HepG2 (cell line): ENCODE results near the gene KCNQ1OT1. TPM values are rescaled to one million over a fixed set of nuclear protein-coding genes. Genes with fewer than 3 reads are reported as not detected.

Experiments used
- FIP1L1 ChIP-seq: fragments of 200-400 bp; formaldehyde crosslinking; IDR thresholded peaks from 2 replicates; pipeline ENCODE4 v1.6.1; 2018; ENCODE audit warnings: low read depth, mild to moderate bottlenecking, low read length, moderate library complexity, borderline replicate concordance; ENCODE audit not compliant: insufficient read depth
- NAIF1 ChIP-seq: sonication (generic); formaldehyde crosslinking; IDR thresholded peaks from 2 replicates; pipeline ENCODE4 v1.5.0; 2020; ENCODE audit warnings: mild to moderate bottlenecking, missing genetic modification reagents, borderline replicate concordance
- NFIB ChIP-seq: sonication (generic); formaldehyde crosslinking; IDR thresholded peaks from 2 replicates; pipeline ENCODE4 v1.9.0; 2021; ENCODE audit warnings: missing genetic modification reagents, mild to moderate bottlenecking, borderline replicate concordance
- SALL1 ChIP-seq: sonication (generic); formaldehyde crosslinking; IDR thresholded peaks from 2 replicates; pipeline ENCODE4 v1.8.0; 2022; ENCODE audit warnings: mild to moderate bottlenecking, missing genetic modification reagents
- TARDBP ChIP-seq: sonication (generic); formaldehyde crosslinking; IDR thresholded peaks from 2 replicates; pipeline ENCODE4 v1.8.0; 2022; ENCODE audit warnings: mild to moderate bottlenecking, missing genetic modification reagents
- ZFYVE20 ChIP-seq: sonication (generic); formaldehyde crosslinking; IDR thresholded peaks from 2 replicates; pipeline ENCODE4 v1.8.0; 2023; ENCODE audit warnings: low read depth, mild to moderate bottlenecking, moderate library complexity, missing genetic modification reagents, borderline replicate concordance
- ZNF432 ChIP-seq: sonication (generic); formaldehyde crosslinking; IDR thresholded peaks from 2 replicates; pipeline ENCODE4 v1.5.0; 2020; ENCODE audit warnings: missing genetic modification reagents, mild to moderate bottlenecking, borderline replicate concordance
- ZNF713 ChIP-seq: sonication (generic); formaldehyde crosslinking; IDR thresholded peaks from 2 replicates; pipeline ENCODE4 v1.4.0; 2020; ENCODE audit warnings: mild to moderate bottlenecking, missing genetic modification reagents
- ZNF724P ChIP-seq: sonication (generic); formaldehyde crosslinking; IDR thresholded peaks from 2 replicates; pipeline ENCODE4 v1.8.0; 2022; ENCODE audit warnings: missing genetic modification reagents, borderline replicate concordance
- ZNF792 ChIP-seq: IDR thresholded peaks from 2 replicates; pipeline ENCODE4 v1.6.1; 2016
- polyA plus RNA-seq, 8 experiments: library from polyadenylated mRNA; depleted of rRNA in 3 of 8; stranded (reverse) in 7 of 8; unstranded in 1 of 8; fragments of >200 nt; fragmentation: Illumina TruSeq in 4 of 8; extraction: Trizol in 4 of 8; gene quantifications; 2 replicates each; pipeline versions ENCODE4 v1.2.1 to v1.2.3, GENCODE V29; 2011 to 2016; ENCODE audit warnings: low read depth in 4 of 8, missing spikeins in 1 of 8, mixed read lengths in 1 of 8; ENCODE audit not compliant: insufficient read depth in 1 of 8
- total RNA-seq, 5 experiments: library from RNA; depleted of rRNA; stranded (reverse); fragments of >200 nt; fragmentation: Illumina TruSeq; extraction: Trizol; gene quantifications; 2 replicates each; pipeline ENCODE4 v1.2.3, GENCODE V29; 2016; ENCODE audit warnings: low read depth in 1 of 5
- TF ChIP-seq, protein P1 (sequence below): sonication (generic); formaldehyde crosslinking; IDR thresholded peaks from 2 replicates; pipeline ENCODE4 v1.4.0; 2020; ENCODE audit warnings: mild to moderate bottlenecking, missing genetic modification reagents, borderline replicate concordance
- TF ChIP-seq, protein P2 (sequence below): IDR thresholded peaks from 2 replicates; pipeline ENCODE4 v1.6.1; 2016; ENCODE audit warnings: low read depth, missing genetic modification reagents, missing compliant biosample characterization
- TF ChIP-seq, protein P3 (sequence below): sonication (generic); formaldehyde crosslinking; IDR thresholded peaks from 2 replicates; pipeline ENCODE4 v1.4.0; 2020; ENCODE audit warnings: missing genetic modification reagents, mild to moderate bottlenecking, borderline replicate concordance
- TF ChIP-seq, protein P4 (sequence below): sonication (generic); formaldehyde crosslinking; IDR thresholded peaks from 2 replicates; pipeline ENCODE4 v1.4.0; 2020; ENCODE audit warnings: mild to moderate bottlenecking, missing genetic modification reagents

The KCNQ1OT1 gene
- total and polyA plus RNA-seq, 2 of the 13 experiments (the other 11 are each of a cell fraction or from before 2014, with no cell fraction given) = 1.3 to 18.9 TPM

DNA sequence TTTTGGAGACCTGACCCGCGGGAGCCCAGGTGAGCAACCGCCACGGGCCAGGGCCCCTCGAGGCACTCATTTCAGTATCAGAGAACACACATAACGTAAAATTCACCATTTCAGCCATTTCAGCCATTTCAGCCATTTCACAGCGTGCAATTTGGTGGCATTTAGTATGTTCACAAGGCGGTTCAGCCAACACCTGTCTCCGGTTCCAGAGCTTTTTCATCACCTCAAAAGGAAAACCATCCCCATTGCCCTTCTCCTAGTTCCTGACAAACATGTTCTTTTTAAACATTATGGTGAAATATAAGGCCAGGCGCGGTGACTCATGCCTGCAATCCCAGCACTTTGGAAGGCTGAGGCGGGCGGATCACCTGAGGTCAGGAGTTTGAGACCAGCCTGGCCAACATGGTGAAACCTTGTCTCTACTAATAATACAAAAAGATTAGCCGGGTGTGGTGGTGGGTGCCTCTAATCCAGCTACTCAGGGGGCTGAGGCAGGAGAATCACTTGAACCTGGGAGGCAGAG, 135.7 kb downstream of the KCNQ1OT1 start (continued):
- TF ChIP-seq ZNF432 (CRISPR knock-in tag) (no peak), ZNF792 (CRISPR knock-in tag) (peak; percentile 20; the same call in 1 of the 2 replicates), SALL1 (no peak), ZNF713 (CRISPR knock-in tag) (no peak), TARDBP (CRISPR knock-in tag) (peak; percentile 14; the same call in 1 of the 2 replicates), ZNF724P (CRISPR knock-in tag) (peak; percentile 45; the same call in 1 of the 2 replicates), ZFYVE20 (no peak), NFIB (no peak), NAIF1 (no peak), FIP1L1 (no peak)
- TF ChIP-seq, protein P1, sequence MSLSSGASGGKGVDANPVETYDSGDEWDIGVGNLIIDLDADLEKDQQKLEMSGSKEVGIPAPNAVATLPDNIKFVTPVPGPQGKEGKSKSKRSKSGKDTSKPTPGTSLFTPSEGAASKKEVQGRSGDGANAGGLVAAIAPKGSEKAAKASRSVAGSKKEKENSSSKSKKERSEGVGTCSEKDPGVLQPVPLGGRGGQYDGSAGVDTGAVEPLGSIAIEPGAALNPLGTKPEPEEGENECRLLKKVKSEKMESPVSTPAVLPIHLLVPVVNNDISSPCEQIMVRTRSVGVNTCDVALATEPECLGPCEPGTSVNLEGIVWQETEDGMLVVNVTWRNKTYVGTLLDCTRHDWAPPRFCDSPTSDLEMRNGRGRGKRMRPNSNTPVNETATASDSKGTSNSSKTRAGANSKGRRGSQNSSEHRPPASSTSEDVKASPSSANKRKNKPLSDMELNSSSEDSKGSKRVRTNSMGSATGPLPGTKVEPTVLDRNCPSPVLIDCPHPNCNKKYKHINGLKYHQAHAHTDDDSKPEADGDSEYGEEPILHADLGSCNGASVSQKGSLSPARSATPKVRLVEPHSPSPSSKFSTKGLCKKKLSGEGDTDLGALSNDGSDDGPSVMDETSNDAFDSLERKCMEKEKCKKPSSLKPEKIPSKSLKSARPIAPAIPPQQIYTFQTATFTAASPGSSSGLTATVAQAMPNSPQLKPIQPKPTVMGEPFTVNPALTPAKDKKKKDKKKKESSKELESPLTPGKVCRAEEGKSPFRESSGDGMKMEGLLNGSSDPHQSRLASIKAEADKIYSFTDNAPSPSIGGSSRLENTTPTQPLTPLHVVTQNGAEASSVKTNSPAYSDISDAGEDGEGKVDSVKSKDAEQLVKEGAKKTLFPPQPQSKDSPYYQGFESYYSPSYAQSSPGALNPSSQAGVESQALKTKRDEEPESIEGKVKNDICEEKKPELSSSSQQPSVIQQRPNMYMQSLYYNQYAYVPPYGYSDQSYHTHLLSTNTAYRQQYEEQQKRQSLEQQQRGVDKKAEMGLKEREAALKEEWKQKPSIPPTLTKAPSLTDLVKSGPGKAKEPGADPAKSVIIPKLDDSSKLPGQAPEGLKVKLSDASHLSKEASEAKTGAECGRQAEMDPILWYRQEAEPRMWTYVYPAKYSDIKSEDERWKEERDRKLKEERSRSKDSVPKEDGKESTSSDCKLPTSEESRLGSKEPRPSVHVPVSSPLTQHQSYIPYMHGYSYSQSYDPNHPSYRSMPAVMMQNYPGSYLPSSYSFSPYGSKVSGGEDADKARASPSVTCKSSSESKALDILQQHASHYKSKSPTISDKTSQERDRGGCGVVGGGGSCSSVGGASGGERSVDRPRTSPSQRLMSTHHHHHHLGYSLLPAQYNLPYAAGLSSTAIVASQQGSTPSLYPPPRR (CRISPR knock-in tag) = no peak
- TF ChIP-seq, protein P2, sequence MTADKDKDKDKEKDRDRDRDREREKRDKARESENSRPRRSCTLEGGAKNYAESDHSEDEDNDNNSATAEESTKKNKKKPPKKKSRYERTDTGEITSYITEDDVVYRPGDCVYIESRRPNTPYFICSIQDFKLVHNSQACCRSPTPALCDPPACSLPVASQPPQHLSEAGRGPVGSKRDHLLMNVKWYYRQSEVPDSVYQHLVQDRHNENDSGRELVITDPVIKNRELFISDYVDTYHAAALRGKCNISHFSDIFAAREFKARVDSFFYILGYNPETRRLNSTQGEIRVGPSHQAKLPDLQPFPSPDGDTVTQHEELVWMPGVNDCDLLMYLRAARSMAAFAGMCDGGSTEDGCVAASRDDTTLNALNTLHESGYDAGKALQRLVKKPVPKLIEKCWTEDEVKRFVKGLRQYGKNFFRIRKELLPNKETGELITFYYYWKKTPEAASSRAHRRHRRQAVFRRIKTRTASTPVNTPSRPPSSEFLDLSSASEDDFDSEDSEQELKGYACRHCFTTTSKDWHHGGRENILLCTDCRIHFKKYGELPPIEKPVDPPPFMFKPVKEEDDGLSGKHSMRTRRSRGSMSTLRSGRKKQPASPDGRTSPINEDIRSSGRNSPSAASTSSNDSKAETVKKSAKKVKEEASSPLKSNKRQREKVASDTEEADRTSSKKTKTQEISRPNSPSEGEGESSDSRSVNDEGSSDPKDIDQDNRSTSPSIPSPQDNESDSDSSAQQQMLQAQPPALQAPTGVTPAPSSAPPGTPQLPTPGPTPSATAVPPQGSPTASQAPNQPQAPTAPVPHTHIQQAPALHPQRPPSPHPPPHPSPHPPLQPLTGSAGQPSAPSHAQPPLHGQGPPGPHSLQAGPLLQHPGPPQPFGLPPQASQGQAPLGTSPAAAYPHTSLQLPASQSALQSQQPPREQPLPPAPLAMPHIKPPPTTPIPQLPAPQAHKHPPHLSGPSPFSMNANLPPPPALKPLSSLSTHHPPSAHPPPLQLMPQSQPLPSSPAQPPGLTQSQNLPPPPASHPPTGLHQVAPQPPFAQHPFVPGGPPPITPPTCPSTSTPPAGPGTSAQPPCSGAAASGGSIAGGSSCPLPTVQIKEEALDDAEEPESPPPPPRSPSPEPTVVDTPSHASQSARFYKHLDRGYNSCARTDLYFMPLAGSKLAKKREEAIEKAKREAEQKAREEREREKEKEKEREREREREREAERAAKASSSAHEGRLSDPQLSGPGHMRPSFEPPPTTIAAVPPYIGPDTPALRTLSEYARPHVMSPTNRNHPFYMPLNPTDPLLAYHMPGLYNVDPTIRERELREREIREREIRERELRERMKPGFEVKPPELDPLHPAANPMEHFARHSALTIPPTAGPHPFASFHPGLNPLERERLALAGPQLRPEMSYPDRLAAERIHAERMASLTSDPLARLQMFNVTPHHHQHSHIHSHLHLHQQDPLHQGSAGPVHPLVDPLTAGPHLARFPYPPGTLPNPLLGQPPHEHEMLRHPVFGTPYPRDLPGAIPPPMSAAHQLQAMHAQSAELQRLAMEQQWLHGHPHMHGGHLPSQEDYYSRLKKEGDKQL (CRISPR knock-in tag) = no peak
- TF ChIP-seq, protein P3, sequence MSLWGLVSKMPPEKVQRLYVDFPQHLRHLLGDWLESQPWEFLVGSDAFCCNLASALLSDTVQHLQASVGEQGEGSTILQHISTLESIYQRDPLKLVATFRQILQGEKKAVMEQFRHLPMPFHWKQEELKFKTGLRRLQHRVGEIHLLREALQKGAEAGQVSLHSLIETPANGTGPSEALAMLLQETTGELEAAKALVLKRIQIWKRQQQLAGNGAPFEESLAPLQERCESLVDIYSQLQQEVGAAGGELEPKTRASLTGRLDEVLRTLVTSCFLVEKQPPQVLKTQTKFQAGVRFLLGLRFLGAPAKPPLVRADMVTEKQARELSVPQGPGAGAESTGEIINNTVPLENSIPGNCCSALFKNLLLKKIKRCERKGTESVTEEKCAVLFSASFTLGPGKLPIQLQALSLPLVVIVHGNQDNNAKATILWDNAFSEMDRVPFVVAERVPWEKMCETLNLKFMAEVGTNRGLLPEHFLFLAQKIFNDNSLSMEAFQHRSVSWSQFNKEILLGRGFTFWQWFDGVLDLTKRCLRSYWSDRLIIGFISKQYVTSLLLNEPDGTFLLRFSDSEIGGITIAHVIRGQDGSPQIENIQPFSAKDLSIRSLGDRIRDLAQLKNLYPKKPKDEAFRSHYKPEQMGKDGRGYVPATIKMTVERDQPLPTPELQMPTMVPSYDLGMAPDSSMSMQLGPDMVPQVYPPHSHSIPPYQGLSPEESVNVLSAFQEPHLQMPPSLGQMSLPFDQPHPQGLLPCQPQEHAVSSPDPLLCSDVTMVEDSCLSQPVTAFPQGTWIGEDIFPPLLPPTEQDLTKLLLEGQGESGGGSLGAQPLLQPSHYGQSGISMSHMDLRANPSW (CRISPR knock-in tag) = no peak
- TF ChIP-seq, protein P4, sequence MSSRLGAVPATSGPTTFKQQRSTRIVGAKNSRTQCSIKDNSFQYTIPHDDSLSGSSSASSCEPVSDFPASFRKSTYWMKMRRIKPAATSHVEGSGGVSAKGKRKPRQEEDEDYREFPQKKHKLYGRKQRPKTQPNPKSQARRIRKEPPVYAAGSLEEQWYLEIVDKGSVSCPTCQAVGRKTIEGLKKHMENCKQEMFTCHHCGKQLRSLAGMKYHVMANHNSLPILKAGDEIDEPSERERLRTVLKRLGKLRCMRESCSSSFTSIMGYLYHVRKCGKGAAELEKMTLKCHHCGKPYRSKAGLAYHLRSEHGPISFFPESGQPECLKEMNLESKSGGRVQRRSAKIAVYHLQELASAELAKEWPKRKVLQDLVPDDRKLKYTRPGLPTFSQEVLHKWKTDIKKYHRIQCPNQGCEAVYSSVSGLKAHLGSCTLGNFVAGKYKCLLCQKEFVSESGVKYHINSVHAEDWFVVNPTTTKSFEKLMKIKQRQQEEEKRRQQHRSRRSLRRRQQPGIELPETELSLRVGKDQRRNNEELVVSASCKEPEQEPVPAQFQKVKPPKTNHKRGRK = no peak
